ENCODE measurements around the gene LMNTD1.
A peak's percentile ranks its signal among the peaks of the same experiment; 100 is the strongest.

LMNTD1 gene

DNA sequence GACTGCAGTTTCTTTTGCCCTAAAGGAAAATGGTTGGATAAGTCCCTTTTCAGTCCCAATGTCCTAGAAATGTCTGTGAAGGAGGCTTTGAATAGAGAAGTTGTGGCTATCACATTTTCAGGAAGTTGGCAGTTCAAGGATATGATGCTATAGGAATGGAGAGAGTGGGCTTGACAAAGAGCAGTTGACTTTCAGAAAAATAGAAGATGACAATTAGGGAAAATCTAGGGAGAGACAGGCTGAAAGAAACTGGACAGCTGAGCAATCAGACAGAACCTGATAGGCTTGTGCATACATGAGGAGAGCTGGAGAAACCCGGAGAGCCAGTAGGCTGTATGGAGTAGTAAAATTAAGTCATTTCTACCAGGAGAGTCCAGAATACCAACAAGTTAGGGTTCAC, 50.5 kb downstream of the LMNTD1 start:
- no peak overlapping the region for H3K4me3 ChIP-seq (replicated peaks; ENCODE audit: low read depth, low read length)
- TF ChIP-seq CTCF (IDR thresholded peaks at IDR 0.05; ENCODE audit: low read length, missing control alignments) = no peak
- no peak for DNase-seq (ENCODE audit: low read depth)

DNA sequence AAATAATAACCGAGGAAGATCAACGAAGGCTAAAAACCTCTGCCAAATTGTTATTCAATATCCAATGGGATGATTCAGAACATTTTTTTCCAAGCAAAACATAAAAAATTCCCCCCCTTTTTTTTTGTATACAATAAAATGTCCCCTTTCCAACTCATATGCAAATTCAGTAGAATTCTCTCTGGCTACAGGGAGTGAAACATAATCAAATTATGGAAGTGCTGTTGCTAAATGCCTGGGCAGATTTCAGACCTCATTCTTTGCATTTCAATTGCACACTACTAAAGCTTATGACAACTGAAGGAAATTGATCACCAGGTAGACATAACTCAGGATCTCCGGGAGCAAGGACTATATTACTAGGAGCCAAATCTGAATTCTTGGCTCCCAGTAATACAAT, 51.0 kb downstream of the LMNTD1 start:
- H3K4me3 ChIP-seq (replicated peaks; ENCODE audit: low read depth, low read length) = no peak overlapping the region
- no peak for TF ChIP-seq CTCF (IDR thresholded peaks at IDR 0.05; ENCODE audit: low read length, missing control alignments)
- DNase-seq (ENCODE audit: low read depth) = no peak

GRCh38 chr12:25501549-25501948, 51.5 kb downstream of the LMNTD1 start:
- peak; percentile 12 for DNase-seq (ENCODE audit: low read depth)

GRCh38 chr12:25500651-25501050, 52.4 kb downstream of the LMNTD1 start:
- DNase-seq (ENCODE audit: low read depth) = no peak
- no peak overlapping the region for H3K4me3 ChIP-seq (replicated peaks; ENCODE audit: low read depth, low read length)
- no peak for TF ChIP-seq CTCF (IDR thresholded peaks at IDR 0.05; ENCODE audit: low read length, missing control alignments)

More at GRCh38 chr12:25501549-25501948, 51.5 kb downstream of the LMNTD1 start:
- no peak overlapping the region for H3K4me3 ChIP-seq (replicated peaks; ENCODE audit: low read depth, low read length)
- no peak for TF ChIP-seq CTCF (IDR thresholded peaks at IDR 0.05; ENCODE audit: low read length, missing control alignments)

DNA sequence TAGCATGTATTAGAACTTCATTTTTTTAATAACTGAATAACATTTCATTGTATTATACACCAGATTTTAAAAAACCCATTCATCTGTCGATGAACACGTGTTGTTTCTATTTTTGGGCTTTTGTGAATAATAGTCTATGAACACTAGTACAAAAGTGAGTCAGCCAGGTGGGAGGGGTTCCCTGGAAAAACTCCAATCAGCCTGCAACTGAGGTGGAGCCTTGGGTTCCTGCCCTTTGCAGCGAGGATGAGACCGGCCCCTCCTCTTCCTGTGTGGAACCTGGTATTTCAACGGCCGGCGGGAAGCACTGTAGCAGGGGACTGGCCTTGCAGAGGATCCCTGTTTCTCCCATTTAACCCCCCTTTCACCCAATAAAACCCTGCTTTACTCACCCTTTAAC, 56.1 kb downstream of the LMNTD1 start:
- no peak overlapping the region for H3K4me3 ChIP-seq (replicated peaks; ENCODE audit: low read depth, low read length)
- no peak for DNase-seq (ENCODE audit: low read depth)
- no peak for TF ChIP-seq CTCF (IDR thresholded peaks at IDR 0.05; ENCODE audit: low read length, missing control alignments)

DNA sequence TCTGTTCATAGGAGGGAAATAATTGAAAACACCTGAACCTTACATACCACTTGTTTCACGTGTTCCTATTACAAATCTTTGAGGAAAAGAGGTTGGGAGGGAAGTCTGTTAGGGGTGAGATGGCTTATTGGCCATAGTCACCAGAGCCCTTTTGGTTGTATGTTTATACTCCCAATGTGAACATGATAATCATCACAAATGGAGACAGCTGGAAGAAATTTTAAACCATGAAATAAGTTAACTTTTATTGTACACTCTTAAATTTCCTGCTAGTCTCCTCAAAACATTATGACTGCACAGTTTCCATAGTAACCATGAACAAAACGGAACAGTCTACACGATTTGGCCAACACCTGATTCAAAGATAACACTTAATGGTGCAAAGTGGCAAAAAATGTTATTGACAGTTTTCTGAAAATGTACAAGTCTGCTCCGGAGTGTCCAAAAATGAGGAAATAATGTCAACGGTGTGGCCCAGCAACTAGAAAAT, 56.9 kb downstream of the LMNTD1 start:
- no peak overlapping the region for H3K4me3 ChIP-seq (replicated peaks; ENCODE audit: low read depth, low read length)
- peak; percentile 18 for DNase-seq (ENCODE audit: low read depth)
- TF ChIP-seq CTCF (IDR thresholded peaks at IDR 0.05; ENCODE audit: low read length, missing control alignments) = no peak

- no peak for TF ChIP-seq CTCF (IDR thresholded peaks at IDR 0.05; ENCODE audit: low read length, missing control alignments)
- peak; percentile 62 for DNase-seq (ENCODE audit: low read depth)
- H3K4me3 ChIP-seq (replicated peaks; ENCODE audit: low read depth, low read length) = no peak overlapping the region
These were observed 57.6 kb downstream of the LMNTD1 start for GRCh38 chr12:25495331-25496097.

Measured in fibroblast of pulmonary artery (primary cell).